ENCODE results near the gene REV3L.
A peak's percentile ranks its signal among the peaks of the same experiment; 100 is the strongest.

The REV3L gene

DNA sequence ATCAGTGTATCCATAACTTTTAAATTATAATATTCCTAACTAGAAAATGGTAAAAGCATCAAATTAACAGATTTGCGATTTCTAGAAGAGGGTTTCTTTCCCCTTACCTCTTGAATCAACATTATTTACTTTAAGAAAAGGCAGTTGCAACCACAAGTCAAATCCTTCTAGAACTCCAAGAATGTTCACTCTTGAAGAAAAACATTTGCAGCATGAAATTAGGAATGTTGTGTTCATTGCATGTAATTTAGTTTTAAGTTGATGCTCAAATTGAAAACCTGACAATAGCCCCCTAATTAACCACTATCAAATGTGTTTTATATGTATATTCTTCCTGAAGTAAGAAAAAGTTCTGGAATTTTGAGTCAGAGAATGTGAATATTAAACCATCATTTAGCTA, 2.3 kb upstream of the REV3L start:
- Histone ChIP-seq H2AFZ (no peak overlapping the region), H3K4me2 (ENCODE audit: low read length) (no peak overlapping the region), H3K36me3 (ENCODE audit: control insufficient read depth, insufficient read depth, low read length) (no peaks in the 10 kb centered on the region), H3K27me3 (ENCODE audit: control insufficient read depth, insufficient read depth, low read length) (no peaks in the 10 kb centered on the region), H3K9ac (no peak overlapping the region), H3K4me3 (ENCODE audit: low read depth, low read length) (no peak overlapping the region), H3K4me1 (peaks cover 22% of the 10 kb centered on the region), H3K79me2 (peaks cover 8% of the 10 kb centered on the region), H3K9me3 (ENCODE audit: control insufficient read depth, low read length) (no peaks in the 10 kb centered on the region), H3K27ac (no peak overlapping the region)
- TF ChIP-seq, protein P1, sequence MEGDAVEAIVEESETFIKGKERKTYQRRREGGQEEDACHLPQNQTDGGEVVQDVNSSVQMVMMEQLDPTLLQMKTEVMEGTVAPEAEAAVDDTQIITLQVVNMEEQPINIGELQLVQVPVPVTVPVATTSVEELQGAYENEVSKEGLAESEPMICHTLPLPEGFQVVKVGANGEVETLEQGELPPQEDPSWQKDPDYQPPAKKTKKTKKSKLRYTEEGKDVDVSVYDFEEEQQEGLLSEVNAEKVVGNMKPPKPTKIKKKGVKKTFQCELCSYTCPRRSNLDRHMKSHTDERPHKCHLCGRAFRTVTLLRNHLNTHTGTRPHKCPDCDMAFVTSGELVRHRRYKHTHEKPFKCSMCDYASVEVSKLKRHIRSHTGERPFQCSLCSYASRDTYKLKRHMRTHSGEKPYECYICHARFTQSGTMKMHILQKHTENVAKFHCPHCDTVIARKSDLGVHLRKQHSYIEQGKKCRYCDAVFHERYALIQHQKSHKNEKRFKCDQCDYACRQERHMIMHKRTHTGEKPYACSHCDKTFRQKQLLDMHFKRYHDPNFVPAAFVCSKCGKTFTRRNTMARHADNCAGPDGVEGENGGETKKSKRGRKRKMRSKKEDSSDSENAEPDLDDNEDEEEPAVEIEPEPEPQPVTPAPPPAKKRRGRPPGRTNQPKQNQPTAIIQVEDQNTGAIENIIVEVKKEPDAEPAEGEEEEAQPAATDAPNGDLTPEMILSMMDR (IDR thresholded peaks at IDR 0.05), result no peak

GRCh38 chr6:111484633-111484930, 1.6 kb upstream of the REV3L start:
- Histone ChIP-seq H2AFZ (peak overlapping the region; percentile 89), H3K36me3 (ENCODE audit: control insufficient read depth, insufficient read depth, low read length) (no peaks in the 10 kb centered on the region), H3K79me2 (peaks cover 12% of the 10 kb centered on the region), H3K4me1 (peaks cover 22% of the 10 kb centered on the region), H3K4me2 (ENCODE audit: low read length) (peak overlapping the region; percentile 84), H3K27me3 (ENCODE audit: control insufficient read depth, insufficient read depth, low read length) (no peaks in the 10 kb centered on the region), H3K9ac (peak overlapping the region; percentile 75), H3K9me3 (ENCODE audit: control insufficient read depth, low read length) (no peaks in the 10 kb centered on the region), H3K27ac (peak overlapping the region; percentile 97), H3K4me3 (ENCODE audit: low read depth, low read length) (peak overlapping the region; percentile 91)
- TF ChIP-seq, protein P1 (IDR thresholded peaks at IDR 0.05), result no peak

DNA sequence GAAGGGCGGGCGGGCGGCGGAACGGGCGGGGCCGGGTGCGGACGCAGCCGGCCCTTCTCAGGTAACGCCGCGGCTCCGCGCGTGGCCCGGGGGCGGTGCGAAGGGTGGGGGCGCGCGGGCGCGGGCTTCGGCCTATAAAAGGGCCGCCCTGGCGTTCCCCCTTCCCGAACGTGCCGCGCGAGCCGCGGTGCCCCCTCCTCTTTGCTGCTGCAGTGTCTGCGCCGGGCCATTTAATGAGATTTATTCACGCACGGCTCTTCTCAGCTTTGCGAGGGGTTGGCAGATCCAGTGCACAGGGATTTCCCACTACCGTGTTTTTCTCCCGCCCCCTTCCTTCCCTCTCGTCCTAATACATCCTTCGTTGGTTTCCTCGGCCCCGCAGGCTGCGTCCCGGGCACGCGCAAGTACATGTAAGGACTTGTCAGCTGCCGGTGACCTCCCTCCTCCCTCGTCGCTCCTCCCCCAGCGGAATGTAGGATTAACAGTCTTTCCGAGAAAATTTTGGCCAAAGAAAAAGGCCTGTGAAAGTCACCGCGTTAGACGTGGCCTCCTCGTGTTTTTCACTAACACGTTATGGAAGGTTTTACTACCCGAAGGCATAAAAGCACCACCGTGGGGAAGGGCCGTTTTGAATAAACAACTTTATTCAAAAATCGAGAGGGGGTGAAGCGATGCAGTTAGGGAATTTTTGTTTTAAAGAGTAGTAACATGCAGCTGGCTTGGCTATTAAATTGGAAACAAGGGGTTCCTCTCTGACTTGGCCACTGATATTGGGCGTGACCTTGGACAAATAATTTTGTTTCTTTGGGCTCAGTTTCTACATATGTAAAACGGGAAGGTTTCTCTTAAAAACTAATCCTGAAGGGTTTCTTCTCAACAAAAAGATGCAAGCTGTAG, 966 bp upstream of the REV3L start:
- no peaks in the 10 kb centered on the region for H3K9me3 ChIP-seq (ENCODE audit: control insufficient read depth, low read length)
- peak overlapping the region; percentile 89 for H2AFZ ChIP-seq
- H3K9ac ChIP-seq, result peak overlapping the region; percentile 75
- peak overlapping the region; percentile 91 for H3K4me3 ChIP-seq (ENCODE audit: low read depth, low read length)
- H3K79me2 ChIP-seq, result peaks cover 15% of the 10 kb centered on the region
- no peaks in the 10 kb centered on the region for H3K36me3 ChIP-seq (ENCODE audit: control insufficient read depth, insufficient read depth, low read length)
- peaks cover 23% of the 10 kb centered on the region for H3K4me1 ChIP-seq
- no peaks in the 10 kb centered on the region for H3K27me3 ChIP-seq (ENCODE audit: control insufficient read depth, insufficient read depth, low read length)
- H3K4me2 ChIP-seq (ENCODE audit: low read length), result peak overlapping the region; percentile 84
- peak overlapping the region; percentile 97 for H3K27ac ChIP-seq
- TF ChIP-seq, protein P1 (IDR thresholded peaks at IDR 0.05), result no peak

GRCh38 chr6:111482188-111482958, 645 bp downstream of the REV3L start:
- peak overlapping the region; percentile 95 for H3K9ac ChIP-seq
- peak overlapping the region; percentile 84 for H3K4me2 ChIP-seq (ENCODE audit: low read length)
- TF ChIP-seq, protein P1 (IDR thresholded peaks at IDR 0.05), result peak; percentile 23
- H3K9me3 ChIP-seq (ENCODE audit: control insufficient read depth, low read length), result no peaks in the 10 kb centered on the region
- peak overlapping the region; percentile 91 for H3K4me3 ChIP-seq (ENCODE audit: low read depth, low read length)
- H2AFZ ChIP-seq, result peak overlapping the region; percentile 89
- peaks cover 19% of the 10 kb centered on the region for H3K79me2 ChIP-seq
- no peaks in the 10 kb centered on the region for H3K27me3 ChIP-seq (ENCODE audit: control insufficient read depth, insufficient read depth, low read length)
- peaks cover 34% of the 10 kb centered on the region for H3K4me1 ChIP-seq
- no peaks in the 10 kb centered on the region for H3K36me3 ChIP-seq (ENCODE audit: control insufficient read depth, insufficient read depth, low read length)
- H3K27ac ChIP-seq, result peak overlapping the region; percentile 97
